ENCODE measurements around the gene SNTG2.

The SNTG2 gene

GRCh38 chr2:1169291-1169949 is 218.8 kb downstream of the SNTG2 start:
- in situ Hi-C loops (cut with MboI; ENCODE audit: low sequenced_read_pairs): no loop called here

GRCh38 chr2:1170241-1170640 is 219.6 kb downstream of the SNTG2 start:
- in situ Hi-C loops (cut with MboI; ENCODE audit: low sequenced_read_pairs): no loop called here

GRCh38 chr2:1170711-1171110 is 220.1 kb downstream of the SNTG2 start:
- in situ Hi-C loops (cut with MboI; ENCODE audit: low sequenced_read_pairs): no loop called here

- in situ Hi-C loops (cut with MboI; ENCODE audit: low sequenced_read_pairs): no loop called here
Observed at GRCh38 chr2:1173528-1173927, 222.9 kb downstream of the SNTG2 start.

GRCh38 chr2:1181893-1182292 is 231.2 kb downstream of the SNTG2 start:
- in situ Hi-C loops (cut with MboI; ENCODE audit: low sequenced_read_pairs): no loop called here

- in situ Hi-C loops (cut with MboI; ENCODE audit: low sequenced_read_pairs): no loop called here
Observed at GRCh38 chr2:1183300-1183699, 232.7 kb downstream of the SNTG2 start.

GRCh38 chr2:1186421-1186820 is 235.8 kb downstream of the SNTG2 start:
- in situ Hi-C loops (cut with MboI; ENCODE audit: low sequenced_read_pairs): no loop called here

- in situ Hi-C loops (cut with MboI; ENCODE audit: low sequenced_read_pairs): no loop called here
Observed at GRCh38 chr2:1187189-1187588, 236.5 kb downstream of the SNTG2 start.

GRCh38 chr2:1192121-1192520 is 241.5 kb downstream of the SNTG2 start:
- in situ Hi-C loops (cut with MboI; ENCODE audit: low sequenced_read_pairs): no loop called here

GRCh38 chr2:1193801-1194200 is 243.2 kb downstream of the SNTG2 start:
- in situ Hi-C loops (cut with MboI; ENCODE audit: low sequenced_read_pairs): no loop called here

- in situ Hi-C loops (cut with MboI; ENCODE audit: low sequenced_read_pairs): no loop called here
Observed at GRCh38 chr2:1203772-1204171, 253.1 kb downstream of the SNTG2 start.

GRCh38 chr2:1205853-1206252 is 255.2 kb downstream of the SNTG2 start:
- in situ Hi-C loops (cut with MboI; ENCODE audit: low sequenced_read_pairs): no loop called here

GRCh38 chr2:1207962-1208510 is 257.4 kb downstream of the SNTG2 start:
- in situ Hi-C loops (cut with MboI; ENCODE audit: low sequenced_read_pairs): no loop called here

GRCh38 chr2:1208522-1208921 is 257.9 kb downstream of the SNTG2 start:
- in situ Hi-C loops (cut with MboI; ENCODE audit: low sequenced_read_pairs): no loop called here

GRCh38 chr2:1209246-1209645 is 258.6 kb downstream of the SNTG2 start:
- in situ Hi-C loops (cut with MboI; ENCODE audit: low sequenced_read_pairs): no loop called here

GRCh38 chr2:1209761-1210160 is 259.1 kb downstream of the SNTG2 start:
- in situ Hi-C loops (cut with MboI; ENCODE audit: low sequenced_read_pairs): no loop called here

- in situ Hi-C loops (cut with MboI; ENCODE audit: low sequenced_read_pairs): no loop called here
Observed at GRCh38 chr2:1210352-1210751, 259.7 kb downstream of the SNTG2 start.

GRCh38 chr2:1219901-1220573 is 269.4 kb downstream of the SNTG2 start:
- in situ Hi-C loops (cut with MboI; ENCODE audit: low sequenced_read_pairs): no loop called here

- in situ Hi-C loops (cut with MboI; ENCODE audit: low sequenced_read_pairs): no loop called here
Observed at GRCh38 chr2:1222056-1222455, 271.4 kb downstream of the SNTG2 start.

GRCh38 chr2:1223791-1224190 is 273.1 kb downstream of the SNTG2 start:
- in situ Hi-C loops (cut with MboI; ENCODE audit: low sequenced_read_pairs): no loop called here

GRCh38 chr2:1224901-1225300 is 274.3 kb downstream of the SNTG2 start:
- in situ Hi-C loops (cut with MboI; ENCODE audit: low sequenced_read_pairs): no loop called here

GRCh38 chr2:1226766-1227165 is 276.1 kb downstream of the SNTG2 start:
- in situ Hi-C loops (cut with MboI; ENCODE audit: low sequenced_read_pairs): no loop called here

Measured in HL-60/S4 (cell line).